ENCODE results near the gene NT5DC3.

DNA sequence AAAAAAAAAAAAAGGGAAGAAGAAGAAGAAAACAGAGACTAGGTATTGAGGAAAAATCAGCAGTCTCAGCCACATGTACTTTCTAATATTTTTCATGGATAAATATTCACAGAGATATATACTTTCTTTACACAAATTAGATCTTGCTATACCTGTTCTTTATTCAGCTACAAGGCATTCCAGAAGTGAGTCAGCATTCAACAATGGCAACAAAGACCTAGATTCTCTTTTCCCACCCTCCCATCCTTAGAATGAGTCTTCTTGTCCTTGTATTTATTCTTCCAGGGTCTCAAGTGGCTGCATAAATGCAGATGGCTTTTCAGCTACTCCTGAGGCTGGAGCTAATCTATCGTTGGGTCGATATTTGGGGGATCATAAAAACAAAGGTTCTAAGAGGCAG is 93.0 kb downstream of the NT5DC3 start:
- TF ChIP-seq POLR2A (IDR thresholded peaks at IDR 0.05; ENCODE audit: low read length) (no peak), GATA1 (IDR thresholded peaks at IDR 0.05; ENCODE audit: low read depth, low read length) (no peak)

All from erythroblast (primary cell).